GM12891 (cell line): Measurements from ENCODE around the gene HTR1B.

Experiments
- PAX5 ChIP-seq: IDR thresholded peaks from 2 replicates; pipeline ENCODE4 v1.6.1; 2011; ENCODE audit warnings: low read length, moderate library complexity, mild to moderate bottlenecking; ENCODE audit not compliant: insufficient read depth, severe bottlenecking
- POLR2A ChIP-seq: IDR thresholded peaks from 2 replicates; pipeline ENCODE4 v1.6.1; 2011; ENCODE audit warnings: low read depth, low read length, control low read depth
- POLR2AphosphoS5 ChIP-seq: IDR thresholded peaks from 2 replicates; pipeline ENCODE4 v1.6.1; 2011; ENCODE audit warnings: low read depth, low read length, control low read depth
- POU2F2 ChIP-seq: IDR thresholded peaks from 2 replicates; pipeline ENCODE4 v1.6.1; 2011; ENCODE audit warnings: low read depth, mild to moderate bottlenecking, control low read depth, low read length, moderate library complexity
- TAF1 ChIP-seq: IDR thresholded peaks from 2 replicates; pipeline ENCODE4 v1.6.1; 2011; ENCODE audit warnings: low read depth, low read length, control low read depth

DNA sequence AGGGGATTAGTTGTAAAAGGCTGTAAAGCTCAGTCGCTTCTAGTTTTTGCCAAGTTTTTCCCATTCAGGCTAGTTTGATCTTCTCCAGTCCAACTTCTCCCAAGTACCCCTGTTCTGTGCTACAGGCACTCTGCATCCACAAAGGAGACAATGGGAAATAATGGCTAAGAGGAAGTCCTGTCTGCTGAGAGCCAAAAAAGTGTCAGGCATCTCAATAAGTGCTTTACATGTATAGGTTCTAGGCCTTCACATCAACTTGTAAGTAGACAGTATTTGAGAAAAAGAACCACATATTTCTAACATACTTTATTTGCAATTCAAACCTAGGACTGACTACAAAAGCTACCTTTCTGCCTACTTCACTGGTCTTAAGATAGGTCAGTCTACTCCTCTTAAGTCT, 4.9 kb downstream of the HTR1B start:
- TF ChIP-seq POLR2AphosphoS5 (no peak), POU2F2 (no peak), PAX5 (no peak), POLR2A (no peak), TAF1 (no peak)
